Lower lobe of right lung (tissue), 2 donors: ENCODE measurements around the gene SGCB. TPM values are rescaled to one million over a fixed set of nuclear protein-coding genes. Genes with fewer than 3 reads are reported as not detected.

Experiments used
- ATAC-seq, 2 donors: fragments of 200-7000 bp; cut with Tn5 transposase; one replicate each; pipeline ENCODE4 v1.9.1; 2020 to 2022; ENCODE audit warnings: mild to moderate bottlenecking in 2 of 2, moderate library complexity in 2 of 2
- DNase-seq: peaks from one replicate; pipeline ENCODE4 v3.0.0-alpha.2; 2020
- H3K27ac ChIP-seq: fragments of 200-600 bp; one replicate; pipeline ENCODE4 v1.8.0; 2022
- H3K27me3 ChIP-seq: fragments of 200-600 bp; one replicate; pipeline ENCODE4 v1.8.0; 2022; ENCODE audit warnings: low read depth
- H3K36me3 ChIP-seq: fragments of 200-600 bp; one replicate; pipeline ENCODE4 v1.8.0; 2022; ENCODE audit warnings: mild to moderate bottlenecking
- H3K4me1 ChIP-seq: fragments of 200-600 bp; one replicate; pipeline ENCODE4 v1.8.0; 2022
- H3K4me3 ChIP-seq: fragments of 200-600 bp; one replicate; pipeline ENCODE4 v1.8.0; 2022; ENCODE audit warnings: mild to moderate bottlenecking
- H3K9me3 ChIP-seq: fragments of 200-600 bp; one replicate; pipeline ENCODE4 v1.8.0; 2022
- CTCF ChIP-seq: fragments of 200-600 bp; IDR thresholded peaks from one replicate; pipeline ENCODE4 v1.8.0; 2022; ENCODE audit warnings: antibody characterized with exemption, mild to moderate bottlenecking
- intact Hi-C: fragments of 100-400 bp; cut with DNase I; formaldehyde crosslinking; loops from one replicate; pipeline ENCODE4 v1.11.0; 2022
- total RNA-seq: library from RNA; stranded (reverse); fragmentation: NEBNext Ultra II Directional; extraction: Animal tissue kit (Norgen Biotek cat#: 25700); gene quantifications from one replicate; pipeline ENCODE4 v1.2.1, GENCODE V29; 2021
- donor health status: DM: no; HTN: yes; CAD: no; lungs with severe emphysema.

Gene SGCB
- total RNA-seq, 1 donor from 2014 or later: 23.3 TPM

GRCh38 chr4:52028970-52029369, 9.1 kb downstream of the SGCB start:
- Histone ChIP-seq H3K27me3 (no peaks in the 10 kb centered on the region), H3K4me3 (no peak overlapping the region), H3K27ac (no peak overlapping the region), H3K4me1 (no peaks in the 10 kb centered on the region), H3K36me3 (peaks cover 26% of the 10 kb centered on the region), H3K9me3 (no peaks in the 10 kb centered on the region)
- DNase-seq (no peak), ATAC-seq (no peak)
- intact Hi-C loops: loop anchor here (5.0 kb wide), 1 partner anchor 192 kb away; no protein-coding TSS in a partner anchor
- no peak for TF ChIP-seq CTCF

- ATAC-seq (no peak), DNase-seq (no peak)
- no peak for TF ChIP-seq CTCF
- Histone ChIP-seq H3K9me3 (no peaks in the 10 kb centered on the region), H3K27ac (no peak within 1 kb of the TSS), H3K36me3 (peaks cover 21% of the 10 kb centered on the region), H3K27me3 (no peaks in the 10 kb centered on the region), H3K4me1 (no peaks in the 10 kb centered on the region), H3K4me3 (no peak within 1 kb of the TSS)
- intact Hi-C loops: no loop called here
Observed at GRCh38 chr4:52019936-52020657, 18.0 kb downstream of the SGCB start, which contains the start of gene LRRC66. TSS of gene LRRC66 (minus strand) at chr4:52020363. CDS start at chr4:52017613, 2,750 bp downstream.

- no peak for ATAC-seq
- TF ChIP-seq CTCF: no peak
- no peaks in the 10 kb centered on the region for H3K4me1 ChIP-seq
- H3K36me3 ChIP-seq: peaks cover 5% of the 10 kb centered on the region
- no peak for DNase-seq
- H3K4me3 ChIP-seq: no peak overlapping the region
- no peaks in the 10 kb centered on the region for H3K9me3 ChIP-seq
- intact Hi-C loops: no loop called here
- no peak overlapping the region for H3K27ac ChIP-seq
- no peaks in the 10 kb centered on the region for H3K27me3 ChIP-seq
Observed at GRCh38 chr4:52017814-52018213, 20.3 kb downstream of the SGCB start.

- intact Hi-C loops: no loop called here
- no peak for TF ChIP-seq CTCF
- Histone ChIP-seq H3K27ac (no peak overlapping the region), H3K36me3 (no peaks in the 10 kb centered on the region), H3K27me3 (no peaks in the 10 kb centered on the region), H3K9me3 (no peaks in the 10 kb centered on the region), H3K4me1 (no peaks in the 10 kb centered on the region), H3K4me3 (no peak overlapping the region)
- ATAC-seq: no peak
- no peak for DNase-seq
Observed at GRCh38 chr4:52016981-52017380, 21.1 kb downstream of the SGCB start.

- Histone ChIP-seq H3K9me3 (no peaks in the 10 kb centered on the region), H3K4me3 (no peak overlapping the region), H3K36me3 (no peaks in the 10 kb centered on the region), H3K4me1 (no peaks in the 10 kb centered on the region), H3K27me3 (no peaks in the 10 kb centered on the region), H3K27ac (no peak overlapping the region)
- ATAC-seq (no peak), DNase-seq (no peak)
- TF ChIP-seq CTCF: no peak
- intact Hi-C loops: no loop called here
Observed at GRCh38 chr4:52015366-52015765, 22.7 kb downstream of the SGCB start.
